ENCODE results near the gene GALNT10. TPM values are rescaled to one million over a fixed set of nuclear protein-coding genes. Genes with fewer than 3 reads are reported as not detected.

GALNT10 gene
- total RNA-seq, 2 experiments from 2014 or later = 12.9 to 15.2 TPM

- ATAC-seq = no peak
- TF ChIP-seq CTCF (IDR thresholded peaks at IDR 0.05) = no peak
- H3K27me3 Mint-ChIP-seq = no peaks in the 10 kb centered on the region
- DNase-seq = no peak
- ChIA-PET POLR2A (no interaction called here), CTCF (interaction anchor here (1.3 kb wide), 1 partner anchor 118 kb away, joined by 3 read pairs; no protein-coding TSS in a partner anchor)
- H3K36me3 Mint-ChIP-seq (ENCODE audit: low read depth) = peaks cover 3% of the 10 kb centered on the region
- intact Hi-C loops (cut with micrococcal nuclease) = no loop called here
- H3K4me3 Mint-ChIP-seq = no peak overlapping the region
- peaks cover 2% of the 10 kb centered on the region for H3K4me1 Mint-ChIP-seq (ENCODE audit: low read depth)
- H3K27ac Mint-ChIP-seq = no peak overlapping the region
- H3K9me3 Mint-ChIP-seq = no peaks in the 10 kb centered on the region
These were observed 96.0 kb downstream of the GALNT10 start for GRCh38 chr5:154286557-154286956.

GRCh38 chr5:154287136-154287535 lies 96.6 kb downstream of the GALNT10 start:
- H3K27ac Mint-ChIP-seq = no peak overlapping the region
- DNase-seq = no peak
- no peak for ATAC-seq
- H3K27me3 Mint-ChIP-seq = no peaks in the 10 kb centered on the region
- CTCF ChIA-PET = no interaction called here
- no peak for TF ChIP-seq CTCF (IDR thresholded peaks at IDR 0.05)
- H3K36me3 Mint-ChIP-seq (ENCODE audit: low read depth) = no peaks in the 10 kb centered on the region
- H3K9me3 Mint-ChIP-seq = no peaks in the 10 kb centered on the region
- POLR2A ChIA-PET = no interaction called here
- peaks cover 2% of the 10 kb centered on the region for H3K4me1 Mint-ChIP-seq (ENCODE audit: low read depth)
- intact Hi-C loops (cut with micrococcal nuclease) = no loop called here
- no peak overlapping the region for H3K4me3 Mint-ChIP-seq

GRCh38 chr5:154288145-154288544 lies 97.6 kb downstream of the GALNT10 start:
- no peak for ATAC-seq
- POLR2A ChIA-PET = no interaction called here
- H3K27ac Mint-ChIP-seq = no peak overlapping the region
- no peak for DNase-seq
- no peak for TF ChIP-seq CTCF (IDR thresholded peaks at IDR 0.05)
- peaks cover 2% of the 10 kb centered on the region for H3K4me1 Mint-ChIP-seq (ENCODE audit: low read depth)
- CTCF ChIA-PET = no interaction called here
- no peaks in the 10 kb centered on the region for H3K9me3 Mint-ChIP-seq
- intact Hi-C loops (cut with micrococcal nuclease) = no loop called here
- H3K27me3 Mint-ChIP-seq = no peaks in the 10 kb centered on the region
- H3K4me3 Mint-ChIP-seq = no peak overlapping the region
- no peaks in the 10 kb centered on the region for H3K36me3 Mint-ChIP-seq (ENCODE audit: low read depth)

- CTCF ChIA-PET = interaction anchor here (1.2 to 1.5 kb wide), 2 partner anchors 17 to 102 kb away, joined by 3 to 5 read pairs; no protein-coding TSS in a partner anchor
- Mint-ChIP-seq H3K27ac (no peak overlapping the region), H3K36me3 (ENCODE audit: low read depth) (peaks cover 4% of the 10 kb centered on the region), H3K4me1 (ENCODE audit: low read depth) (no peaks in the 10 kb centered on the region), H3K4me3 (no peak overlapping the region), H3K9me3 (no peaks in the 10 kb centered on the region), H3K27me3 (no peaks in the 10 kb centered on the region)
- POLR2A ChIA-PET = no interaction called here
- intact Hi-C loops (cut with micrococcal nuclease) = no loop called here
- DNase-seq (no peak), ATAC-seq (no peak)
- no peak for TF ChIP-seq CTCF (IDR thresholded peaks at IDR 0.05)
These were observed 101.4 kb downstream of the GALNT10 start for GRCh38 chr5:154291917-154292316.

GRCh38 chr5:154293219-154293618 lies 102.7 kb downstream of the GALNT10 start:
- intact Hi-C loops (cut with micrococcal nuclease) = no loop called here
- H3K27me3 Mint-ChIP-seq = no peaks in the 10 kb centered on the region
- peaks cover 13% of the 10 kb centered on the region for H3K36me3 Mint-ChIP-seq (ENCODE audit: low read depth)
- no peak overlapping the region for H3K4me3 Mint-ChIP-seq
- POLR2A ChIA-PET = no interaction called here
- DNase-seq (no peak), ATAC-seq (no peak)
- CTCF ChIA-PET = interaction anchor here (1.2 kb wide), 1 partner anchor 15 kb away, joined by 5 read pairs; no protein-coding TSS in a partner anchor
- no peaks in the 10 kb centered on the region for H3K4me1 Mint-ChIP-seq (ENCODE audit: low read depth)
- H3K9me3 Mint-ChIP-seq = no peaks in the 10 kb centered on the region
- no peak for TF ChIP-seq CTCF (IDR thresholded peaks at IDR 0.05)
- no peak overlapping the region for H3K27ac Mint-ChIP-seq

Measured in activated CD8-positive, alpha-beta T cell treated with anti-CD3 and anti-CD28 coated beads for 36 hours (primary cell).